GM12878 (cell line): Measurements from ENCODE around the gene TCIRG1. TPM values are rescaled to one million over a fixed set of nuclear protein-coding genes. Genes with fewer than 3 reads are reported as not detected.

ENCODE experiments used
- ATAC-seq: fragments of 200-7000 bp; cut with Tn5 transposase; 3 replicates; pipeline ENCODE4 v1.9.1; 2020; ENCODE audit warnings: mild to moderate bottlenecking, moderate library complexity
- BruUV-seq: library from RNA; stranded (reverse); fragments of 400-500 nt; replicated peaks from 2 replicates; lab custom pipeline; 2021; lab: Mats Ljungman, UMichigan
- CTCF ChIA-PET: fragments of 300-600 bp; sonication (Branson Sonifier 250); formaldehyde crosslinking; extraction: SDS; loops from one replicate; lab custom pipeline; 2021; ENCODE audit warnings: inconsistent platforms; lab: Yijun Ruan, JAX
- POLR2A ChIA-PET: fragments of 350-600 bp; formaldehyde crosslinking; extraction: SDS; loops from one replicate; lab custom pipeline; 2021; ENCODE audit warnings: inconsistent platforms; lab: Charles Lee
- RAD21 ChIA-PET: fragments of 300-600 bp; sonication (Branson Sonifier 250); formaldehyde crosslinking; loops from one replicate; lab custom pipeline; 2023; ENCODE audit warnings: antibody characterized with exemption; ENCODE audit not compliant: unreplicated experiment; lab: Charles Lee
- SMC1A ChIA-PET: fragments of 300-600 bp; sonication (Branson Sonifier 250); formaldehyde crosslinking; loops from one replicate; lab custom pipeline; 2023; ENCODE audit not compliant: unreplicated experiment, uncharacterized antibody; lab: Charles Lee
- DNase-seq: peaks from one replicate; pipeline ENCODE4 v3.0.0-alpha.2; 2011; ENCODE audit warnings: low read depth, low spot score
- FAIRE-seq: peaks from 3 replicates; lab custom pipeline; 2011; peaks lifted over from hg19 to GRCh38; lab: Jason Lieb, UNC
- H2AFZ ChIP-seq: 2 replicates; pipeline ENCODE4 v1.6.0; 2011; ENCODE audit warnings: low read depth, low read length, control low read depth; ENCODE audit not compliant: control insufficient read depth
- H3K27ac ChIP-seq: 2 replicates; pipeline ENCODE4 v1.5.1; 2011; ENCODE audit warnings: control low read depth; ENCODE audit not compliant: control insufficient read depth, insufficient read depth
- H3K27me3 ChIP-seq, 2 experiments: replicated peaks in 1 of 2; 2 replicates each; pipeline versions ENCODE4 v1.6.0 to v1.6.1; 2011; ENCODE audit warnings: low read length in 1 of 2; ENCODE audit not compliant: control insufficient read depth in 2 of 2, insufficient read depth in 2 of 2
- H3K36me3 ChIP-seq, 2 experiments: 2 replicates each; pipeline ENCODE4 v1.5.1; 2011; ENCODE audit warnings: low read length in 1 of 2; ENCODE audit not compliant: control insufficient read depth in 2 of 2, insufficient read depth in 2 of 2
- H3K4me1 ChIP-seq: 2 replicates; pipeline ENCODE4 v1.6.1; 2011; ENCODE audit warnings: mild to moderate bottlenecking, low read length, moderate library complexity, mixed read lengths; ENCODE audit not compliant: control insufficient read depth, insufficient read depth
- H3K4me2 ChIP-seq: 2 replicates; pipeline ENCODE4 v1.6.0; 2011; ENCODE audit warnings: control low read depth; ENCODE audit not compliant: control insufficient read depth, insufficient read depth
- H3K4me3 ChIP-seq: fragments of 200-600 bp; sonication (generic); 2 replicates; pipeline ENCODE4 v1.5.1; 2016
- H3K79me2 ChIP-seq: 2 replicates; pipeline ENCODE4 v1.6.0; 2011; ENCODE audit warnings: low read length; ENCODE audit not compliant: control insufficient read depth, insufficient read depth
- H3K9ac ChIP-seq: 2 replicates; pipeline ENCODE4 v1.8.0; 2011; ENCODE audit warnings: low read length, control low read depth, mixed read lengths; ENCODE audit not compliant: control insufficient read depth, insufficient read depth
- H3K9me3 ChIP-seq: replicated peaks from 3 replicates; pipeline ENCODE4 v1.5.1; 2011; ENCODE audit warnings: mild to moderate bottlenecking, low read length; ENCODE audit not compliant: control insufficient read depth, insufficient read depth
- H4K20me1 ChIP-seq: 2 replicates; pipeline ENCODE4 v1.6.0; 2011; ENCODE audit not compliant: control insufficient read depth, insufficient read depth
- BCL11A ChIP-seq: IDR thresholded peaks from 2 replicates; pipeline ENCODE4 v1.6.1; 2011; ENCODE audit warnings: low read depth, low read length
- BHLHE40 ChIP-seq, 2 experiments: fragments of 450-650 bp in 1 of 2; IDR thresholded peaks; 2 replicates each; pipeline ENCODE4 v1.6.1; 2011 to 2017; ENCODE audit warnings: low read depth in 2 of 2, borderline replicate concordance in 1 of 2, improper control_type of control experiment in 1 of 2, low read length in 1 of 2, mild to moderate bottlenecking in 1 of 2
- BMI1 ChIP-seq: fragments of 450-650 bp; IDR thresholded peaks from 2 replicates; pipeline ENCODE4 v1.6.1; 2016; ENCODE audit warnings: mild to moderate bottlenecking, moderate library complexity, borderline replicate concordance
- DPF2 ChIP-seq: fragments of 450-650 bp; IDR thresholded peaks from 2 replicates; pipeline ENCODE4 v1.6.1; 2017; ENCODE audit warnings: mild to moderate bottlenecking
- EED ChIP-seq: sonication (generic); IDR thresholded peaks from 2 replicates; pipeline ENCODE4 v1.6.1; 2016; ENCODE audit warnings: antibody characterized with exemption, low read depth
- FOXM1 ChIP-seq: IDR thresholded peaks from 2 replicates; pipeline ENCODE4 v1.6.1; 2012; ENCODE audit warnings: low read depth, mild to moderate bottlenecking, inconsistent platforms, low read length, moderate library complexity
- HDAC6 ChIP-seq: fragments of 200-600 bp; sonication (generic); IDR thresholded peaks from one replicate; pipeline ENCODE4 v1.8.0; 2017; ENCODE audit warnings: antibody characterized with exemption; ENCODE audit not compliant: unreplicated experiment
- KLF5 ChIP-seq: fragments of 450-650 bp; IDR thresholded peaks from 2 replicates; pipeline ENCODE4 v1.6.1; 2014; ENCODE audit warnings: mild to moderate bottlenecking; ENCODE audit not compliant: partially characterized antibody
- MYC ChIP-seq: IDR thresholded peaks from 2 replicates; pipeline ENCODE4 v1.6.1; 2011; ENCODE audit warnings: mild to moderate bottlenecking, low read length, moderate library complexity, inconsistent platforms; ENCODE audit not compliant: insufficient read depth, insufficient replicate concordance, insufficient read length, severe bottlenecking
- NR2C1 ChIP-seq: fragments of 450-650 bp; IDR thresholded peaks from 2 replicates; pipeline ENCODE4 v1.6.1; 2017; ENCODE audit warnings: antibody characterized with exemption, mild to moderate bottlenecking, moderate library complexity
- NR2F1 ChIP-seq: fragments of 450-650 bp; conservative IDR thresholded peaks from 2 replicates; pipeline ENCODE4 v1.6.1; 2017; ENCODE audit warnings: mild to moderate bottlenecking
- PBX3 ChIP-seq: IDR thresholded peaks from 2 replicates; pipeline ENCODE4 v1.6.1; 2011; ENCODE audit warnings: mild to moderate bottlenecking, low read depth, low read length, moderate library complexity; ENCODE audit not compliant: insufficient replicate concordance
- RAD51 ChIP-seq: fragments of 450-650 bp; IDR thresholded peaks from 2 replicates; pipeline ENCODE4 v1.6.1; 2016; ENCODE audit warnings: moderate library complexity, mild to moderate bottlenecking, inconsistent platforms
- USF1 ChIP-seq: IDR thresholded peaks from 2 replicates; pipeline ENCODE4 v1.6.1; 2011; ENCODE audit warnings: borderline replicate concordance, low read depth, mild to moderate bottlenecking, moderate library complexity, mixed read lengths, low read length; ENCODE audit not compliant: insufficient read depth; ENCODE audit errors: extremely low read length
- USF2 ChIP-seq: IDR thresholded peaks from 2 replicates; pipeline ENCODE4 v1.6.1; 2011; ENCODE audit warnings: low read depth, low read length, improper control_type of control experiment, borderline replicate concordance
- ZNF217 ChIP-seq: fragments of 450-650 bp; IDR thresholded peaks from 2 replicates; pipeline ENCODE4 v1.6.1; 2017; ENCODE audit warnings: antibody characterized with exemption, mild to moderate bottlenecking
- ZNF687 ChIP-seq: fragments of 450-650 bp; IDR thresholded peaks from 2 replicates; pipeline ENCODE4 v1.6.1; 2017; ENCODE audit warnings: mild to moderate bottlenecking, moderate library complexity
- WGBS: methylation state at CpG from one replicate; pipeline ENCODE4 v1.1.6; 2016; ENCODE audit warnings: low lambda C conversion rate; ENCODE audit not compliant: insufficient replicate concordance, insufficient coverage; ENCODE audit errors: missing lambda C conversion rate; 5-methylcytosine and 5-hydroxymethylcytosine counted together
- in situ Hi-C: fragments of 300-500 bp; cut with MboI; formaldehyde crosslinking; loops from 9 replicates; pipeline ENCODE4 v1.14.3; 2018; ENCODE audit warnings: mixed read lengths
- intact Hi-C: fragments of 100-400 bp; cut with micrococcal nuclease; formaldehyde crosslinking; loops from one replicate; pipeline ENCODE4 v1.14.2; 2022; ENCODE audit not compliant: unreplicated experiment
- polyA plus RNA-seq, 11 experiments: library from polyadenylated mRNA; depleted of rRNA in 4 of 11; unstranded in 6 of 11; stranded (reverse) in 5 of 11; fragments of >200 nt; fragmentation: Nextera tagmentation in 4 of 11; fragmentation: Illumina TruSeq in 1 of 11; extraction: Ambion mirVana in 4 of 11; extraction: Trizol in 1 of 11; gene quantifications; 1 replicate in 1 of 11; 2 replicates in 10 of 11; pipeline versions ENCODE4 v1.2.1 to v1.2.3, GENCODE V29; 2011 to 2016; ENCODE audit warnings: inconsistent platforms in 2 of 11, missing spikeins in 2 of 11, low read depth in 1 of 11
- total RNA-seq, 4 experiments: library from RNA; depleted of rRNA in 3 of 4; stranded (reverse); fragments of >200 nt in 3 of 4; fragmentation: Illumina TruSeq in 1 of 4; extraction: Trizol in 1 of 4; gene quantifications; 2 replicates each; pipeline versions ENCODE4 v1.2.1 to v1.2.3, GENCODE V29; 2013 to 2021

Gene TCIRG1
- total and polyA plus RNA-seq, 10 of the 15 experiments (the other 5 are each of a cell fraction or from before 2014, with no cell fraction given), result 0.76 to 218 (median 87.4) TPM

GRCh38 chr11:68002575-68002937 is 36.3 kb upstream of the TCIRG1 start:
- Histone ChIP-seq H3K4me3 (peak overlapping the region; percentile 92), H3K4me1 (peaks cover 48% of the 10 kb centered on the region), H3K4me2 (peak overlapping the region; percentile 90), H3K79me2 (peaks cover 14% of the 10 kb centered on the region), H2AFZ (no peak overlapping the region), H3K36me3 (no peaks in the 10 kb centered on the region; a peak in 1 of 4 replicates), H3K27me3 (no peaks in the 10 kb centered on the region), H3K27ac (peak overlapping the region; percentile 78), H4K20me1 (no peaks in the 10 kb centered on the region), H3K9ac (peak overlapping the region; percentile 69), H3K9me3 (no peaks in the 10 kb centered on the region)
- FAIRE-seq (peak; percentile 89), ATAC-seq (peak; percentile 41), DNase-seq (no peak)
- POLR2A ChIA-PET, result interaction anchor here (1.1 to 3.0 kb wide), 2 partner anchors 35 to 116 kb away, joined by 3 to 11 read pairs; partner anchors contain the start of gene TCIRG1
- CTCF ChIA-PET, result interaction anchor here (1.0 to 3.5 kb wide), 4 partner anchors 9 to 206 kb away, joined by 3 to 19 read pairs (median 6); no protein-coding TSS in a partner anchor
- WGBS, result 1% methylated on average over 9 of the region's 9 CpGs
- in situ Hi-C loops, result no loop called here
- BruUV-seq, result no TSS peak
- SMC1A ChIA-PET, result interaction anchor here (0.7 kb wide), 1 partner anchor 9 kb away, joined by 3 read pairs; no protein-coding TSS in a partner anchor
- RAD21 ChIA-PET, result interaction anchor here (0.5 to 0.7 kb wide), 2 partner anchors 68 to 200 kb away, joined by 3 to 4 read pairs; no protein-coding TSS in a partner anchor
- intact Hi-C loops, result loop anchor here (5.0 to 10.0 kb wide), 3 partner anchors 35 to 205 kb away; partner anchors contain the start of genes CHKA and TCIRG1
- peak; percentile 44 to 60; a peak in 3 of 4 replicates for TF ChIP-seq BHLHE40 (IDR thresholded peaks at IDR 0.05; ENCODE audit: borderline replicate concordance in 1 of 2, low read depth in 2 of 2, low read length in 1 of 2)
- peak; percentile 6; the same call in 1 of the 2 replicates for TF ChIP-seq USF2
- no peak for TF ChIP-seq BMI1
- TF ChIP-seq KLF5, result no peak
- TF ChIP-seq DPF2, result no peak
- no peak for TF ChIP-seq FOXM1
- TF ChIP-seq ZNF687, result peak; percentile 45; the same call in 1 of the 2 replicates
- peak; percentile 71 for TF ChIP-seq USF1
- no peak for TF ChIP-seq HDAC6
- no peak for TF ChIP-seq NR2C1
- no peak for TF ChIP-seq ZNF217
- peak; percentile 56; the same call in 1 of the 2 replicates for TF ChIP-seq EED
- peak; percentile 32 for TF ChIP-seq MYC
- peak; percentile 73 for TF ChIP-seq RAD51
- TF ChIP-seq BCL11A, result no peak
- TF ChIP-seq PBX3, result no peak
- TF ChIP-seq NR2F1, result no peak
